GM20000 (cell line): ENCODE measurements around the gene GPBP1.

Source experiments
- DNase-seq: peaks from one replicate; pipeline ENCODE4 v3.0.0; 2012; ENCODE audit warnings: low spot score
- TF ChIP-seq, protein P1 (sequence below): IDR thresholded peaks from 2 replicates; pipeline ENCODE4 v1.5.1; 2012; ENCODE audit warnings: mild to moderate bottlenecking, control low read depth; ENCODE audit errors: extremely low read depth, missing control alignments

Gene GPBP1

DNA sequence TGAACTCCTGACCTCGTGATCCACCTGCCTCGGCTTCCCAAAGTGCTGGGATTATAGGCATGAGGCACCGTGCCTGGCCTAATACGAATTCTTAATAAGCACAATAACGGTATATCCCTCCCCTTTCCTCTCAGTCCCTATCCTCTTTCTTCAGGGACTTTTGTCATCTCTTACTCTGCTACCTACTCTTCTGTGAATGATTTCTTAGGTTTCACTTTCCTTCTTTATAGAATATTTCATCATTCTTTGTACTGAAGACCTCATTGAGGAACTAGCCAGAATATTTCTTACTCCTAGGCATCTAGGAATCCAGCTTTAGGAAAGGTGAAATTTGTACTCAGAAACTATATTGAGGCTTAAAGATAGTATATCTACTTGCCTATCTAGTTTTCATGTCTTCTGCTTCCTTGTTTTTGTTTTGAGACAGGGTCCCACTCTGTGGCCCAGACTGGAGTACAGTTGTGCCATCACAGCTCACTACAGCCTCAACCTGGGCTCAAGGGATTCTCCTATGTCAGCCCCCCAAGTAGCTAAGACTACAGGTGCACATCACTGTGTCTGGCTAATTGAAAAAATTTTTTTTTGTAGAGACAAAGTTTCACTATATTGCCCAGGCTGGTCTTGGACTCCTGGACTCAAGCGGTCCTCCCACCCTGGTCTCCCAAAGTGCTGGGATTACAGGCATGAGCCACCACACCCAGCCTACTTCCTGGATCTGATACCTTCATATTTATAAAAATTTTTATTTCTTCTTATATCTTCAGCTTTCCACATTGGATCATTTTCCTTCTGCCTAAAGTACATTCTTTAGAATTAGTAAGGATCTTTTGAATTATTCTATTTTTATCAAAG lies 69.7 kb downstream of the GPBP1 start:
- DNase-seq, result peak; percentile 28
- TF ChIP-seq, protein P1, sequence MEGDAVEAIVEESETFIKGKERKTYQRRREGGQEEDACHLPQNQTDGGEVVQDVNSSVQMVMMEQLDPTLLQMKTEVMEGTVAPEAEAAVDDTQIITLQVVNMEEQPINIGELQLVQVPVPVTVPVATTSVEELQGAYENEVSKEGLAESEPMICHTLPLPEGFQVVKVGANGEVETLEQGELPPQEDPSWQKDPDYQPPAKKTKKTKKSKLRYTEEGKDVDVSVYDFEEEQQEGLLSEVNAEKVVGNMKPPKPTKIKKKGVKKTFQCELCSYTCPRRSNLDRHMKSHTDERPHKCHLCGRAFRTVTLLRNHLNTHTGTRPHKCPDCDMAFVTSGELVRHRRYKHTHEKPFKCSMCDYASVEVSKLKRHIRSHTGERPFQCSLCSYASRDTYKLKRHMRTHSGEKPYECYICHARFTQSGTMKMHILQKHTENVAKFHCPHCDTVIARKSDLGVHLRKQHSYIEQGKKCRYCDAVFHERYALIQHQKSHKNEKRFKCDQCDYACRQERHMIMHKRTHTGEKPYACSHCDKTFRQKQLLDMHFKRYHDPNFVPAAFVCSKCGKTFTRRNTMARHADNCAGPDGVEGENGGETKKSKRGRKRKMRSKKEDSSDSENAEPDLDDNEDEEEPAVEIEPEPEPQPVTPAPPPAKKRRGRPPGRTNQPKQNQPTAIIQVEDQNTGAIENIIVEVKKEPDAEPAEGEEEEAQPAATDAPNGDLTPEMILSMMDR, result no peak

GRCh38 chr5:57244331-57244730 lies 70.5 kb downstream of the GPBP1 start:
- DNase-seq, result no peak
- TF ChIP-seq, protein P1, result no peak

- TF ChIP-seq, protein P1, result no peak
These were observed 72.6 kb downstream of the GPBP1 start for GRCh38 chr5:57246426-57246825.

DNA sequence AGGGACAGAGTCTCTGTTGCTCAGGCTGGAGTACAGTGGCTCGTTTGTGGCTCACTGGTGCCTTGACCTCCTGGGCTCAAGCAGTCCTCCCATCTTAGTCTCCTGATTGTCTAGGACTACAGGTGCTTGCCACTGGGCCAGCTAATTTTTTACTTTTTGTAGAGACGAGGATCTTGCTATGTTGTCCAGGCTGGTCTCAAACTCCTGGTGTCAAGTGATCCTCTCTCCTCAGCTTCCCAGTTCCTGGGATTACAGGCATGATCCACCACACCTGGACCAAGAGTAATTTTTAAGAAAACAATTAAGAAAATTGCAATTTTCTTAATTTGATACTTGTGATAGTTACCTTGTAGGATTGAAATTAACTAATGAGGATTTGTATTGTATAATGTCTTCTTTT lies 73.9 kb downstream of the GPBP1 start:
- no peak for DNase-seq
- TF ChIP-seq, protein P1, result no peak

More at GRCh38 chr5:57246426-57246825, 72.6 kb downstream of the GPBP1 start:
- no peak for DNase-seq

DNA sequence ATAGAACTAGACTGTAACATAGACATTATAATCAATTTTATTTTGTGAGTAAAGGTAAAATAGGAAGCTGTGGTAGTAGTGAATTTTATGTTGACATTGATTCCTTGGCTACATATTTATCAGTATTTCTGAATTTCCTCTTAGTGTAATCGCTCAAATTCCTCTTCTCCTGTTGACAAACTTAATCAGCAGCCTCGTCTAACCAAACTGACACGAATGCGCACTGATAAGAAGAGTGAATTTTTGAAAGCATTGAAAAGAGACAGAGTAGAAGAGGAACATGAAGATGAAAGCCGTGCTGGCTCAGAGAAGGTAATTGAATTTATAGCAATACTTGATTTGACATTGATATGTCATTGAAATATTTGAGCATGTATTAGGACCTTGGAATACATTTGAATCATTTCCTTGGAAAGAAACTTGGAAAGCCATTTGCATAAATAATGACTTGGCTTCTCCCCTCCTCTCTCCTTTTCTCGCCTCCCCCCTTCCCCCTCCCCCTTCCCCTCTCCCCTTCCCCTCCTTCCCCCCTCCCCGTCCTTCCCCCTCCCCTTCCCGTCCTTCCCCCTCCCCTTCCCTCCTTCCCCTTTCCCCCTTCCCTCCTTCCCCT lies 75.5 kb downstream of the GPBP1 start:
- TF ChIP-seq, protein P1, result no peak
- DNase-seq, result no peak

DNA sequence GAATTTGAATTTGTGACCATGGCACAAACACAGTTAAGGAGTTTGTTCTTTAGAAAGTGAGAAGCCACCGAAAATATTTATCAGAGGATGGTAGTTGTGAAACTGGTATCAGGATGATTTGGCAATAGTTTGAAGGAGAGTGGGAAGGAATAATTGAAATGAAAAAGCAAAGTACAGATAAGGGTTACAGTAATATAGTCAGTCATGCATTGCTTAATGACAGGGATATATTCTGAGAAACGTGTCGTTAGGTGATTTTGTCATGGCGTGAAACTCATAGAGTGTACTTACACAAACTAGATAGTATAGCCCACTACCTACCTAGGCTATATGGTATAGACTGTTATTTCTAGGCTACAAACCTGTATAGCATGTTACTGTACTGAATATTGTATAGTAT lies 84.2 kb downstream of the GPBP1 start:
- TF ChIP-seq, protein P1, result no peak

GRCh38 chr5:57258943-57259342 lies 85.1 kb downstream of the GPBP1 start:
- no peak for DNase-seq
- TF ChIP-seq, protein P1, result no peak

More for the DNA sequence above, 84.2 kb downstream of the GPBP1 start:
- no peak for DNase-seq
